ENCODE results near the gene ATXN2L.

GRCh38 chr16:28866454-28866804 lies 43.6 kb downstream of the ATXN2L start:
- TF ChIP-seq CTCF (IDR thresholded peaks at IDR 0.05) (no peak), REST (IDR thresholded peaks at IDR 0.05; ENCODE audit: insufficient read depth in 1 of 2, low read depth in 2 of 2, low read length in 1 of 2) (no peak), POLR2AphosphoS5 (IDR thresholded peaks at IDR 0.05; ENCODE audit: low read depth, low read length) (no peak), SIN3A (IDR thresholded peaks at IDR 0.05; ENCODE audit: borderline replicate concordance, insufficient read depth, low read depth, low read length) (no peak)

All from Panc1 (cell line).